Activated naive CD8-positive, alpha-beta T cell treated with anti-CD3 and anti-CD28 coated beads for 36 hours (primary cell): ENCODE data around the gene C2. TPM values are rescaled to one million over a fixed set of nuclear protein-coding genes. Genes with fewer than 3 reads are reported as not detected.
A peak's percentile ranks its signal among the peaks of the same experiment; 100 is the strongest.

Source experiments
- DNase-seq: peaks from one replicate; pipeline ENCODE4 v3.0.0; 2021
- H3K27ac Mint-ChIP-seq: one replicate; pipeline ENCODE4 v1.8.0; 2022; ENCODE audit warnings: mild to moderate bottlenecking, moderate library complexity, mixed read lengths
- H3K27me3 Mint-ChIP-seq: one replicate; pipeline ENCODE4 v1.8.0; 2022; ENCODE audit warnings: mild to moderate bottlenecking, mixed read lengths
- H3K36me3 Mint-ChIP-seq: one replicate; pipeline ENCODE4 v1.8.0; 2021; ENCODE audit warnings: mild to moderate bottlenecking, mixed read lengths
- H3K4me1 Mint-ChIP-seq: one replicate; pipeline ENCODE4 v1.8.0; 2021; ENCODE audit warnings: mixed read lengths
- H3K4me3 Mint-ChIP-seq: one replicate; pipeline ENCODE4 v1.8.0; 2022; ENCODE audit warnings: mild to moderate bottlenecking, moderate library complexity, mixed read lengths
- H3K9me3 Mint-ChIP-seq: one replicate; pipeline ENCODE4 v1.8.0; 2022; ENCODE audit warnings: mixed read lengths
- total RNA-seq, 2 experiments: library from RNA; stranded (reverse); gene quantifications; one replicate each; pipeline ENCODE4 v1.2.3, GENCODE V29; 2021

The C2 gene
- total RNA-seq, 2 experiments from 2014 or later = 0.42 to 1.6 TPM

DNA sequence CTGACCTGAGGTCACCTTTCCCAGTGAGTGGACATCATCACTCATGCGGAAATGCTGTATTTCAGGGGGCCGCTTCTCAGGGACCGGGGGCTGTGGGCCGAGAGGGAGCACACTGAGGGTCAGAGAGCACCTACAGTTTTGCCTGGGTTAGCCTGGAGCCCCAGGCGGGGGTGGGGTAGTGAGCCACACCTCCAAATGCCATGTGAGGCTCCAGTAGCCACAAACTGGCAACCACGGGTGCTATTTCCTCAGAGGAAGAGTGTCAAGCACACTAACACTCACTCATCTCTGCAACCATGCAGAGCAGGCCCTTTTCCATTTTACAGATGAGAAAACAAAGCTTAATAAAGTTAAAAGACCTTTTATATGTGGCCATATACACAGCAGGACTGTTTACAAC, 34.7 kb upstream of the C2 start:
- H3K9me3 Mint-ChIP-seq = no peaks in the 10 kb centered on the region
- DNase-seq = no peak
- no peak overlapping the region for H3K4me3 Mint-ChIP-seq
- H3K27ac Mint-ChIP-seq = no peak overlapping the region
- peaks cover 9% of the 10 kb centered on the region for H3K4me1 Mint-ChIP-seq
- peaks cover 16% of the 10 kb centered on the region for H3K36me3 Mint-ChIP-seq
- no peaks in the 10 kb centered on the region for H3K27me3 Mint-ChIP-seq

GRCh38 chr6:31896493-31896855, 31.0 kb upstream of the C2 start:
- Mint-ChIP-seq H3K27ac (peak overlapping the region; percentile 85), H3K9me3 (no peaks in the 10 kb centered on the region)

DNA sequence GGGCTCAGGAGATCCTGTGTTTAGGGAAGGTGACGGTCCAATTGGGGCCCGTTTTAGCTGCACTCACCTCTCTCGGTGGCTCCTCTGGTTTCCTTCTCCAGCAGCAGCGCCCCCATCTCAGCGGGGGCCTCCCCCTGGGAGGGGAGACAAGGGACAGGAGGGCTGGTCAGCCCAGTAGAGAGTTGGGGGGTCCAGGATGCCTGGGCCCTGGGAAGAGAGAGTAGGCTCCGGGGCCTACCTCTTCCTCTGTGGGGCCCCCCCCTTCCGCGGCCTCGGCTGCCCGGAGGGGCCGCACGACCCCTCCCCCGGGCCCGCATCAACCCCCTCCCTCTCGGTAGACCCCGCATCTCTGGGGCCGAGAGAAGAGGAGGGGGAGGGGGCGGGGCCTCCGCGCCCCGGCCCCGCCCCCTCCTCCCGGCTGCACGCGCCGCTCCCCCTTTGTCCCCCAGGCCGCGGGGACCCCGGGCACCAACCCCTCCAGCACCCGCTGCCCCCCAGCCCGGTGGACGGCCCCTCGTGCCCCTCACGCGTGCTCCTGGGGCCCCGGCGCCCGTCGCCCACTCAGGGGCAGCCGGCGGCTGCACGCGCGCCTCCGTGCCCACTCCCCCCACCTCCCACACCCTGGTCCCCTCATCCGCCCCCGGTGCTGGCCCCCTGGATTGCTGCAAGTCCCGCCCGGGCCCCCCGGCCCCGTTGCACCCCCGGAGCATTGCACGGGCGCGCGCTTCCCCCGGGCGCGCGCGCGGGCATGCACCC, 30.5 kb upstream of the C2 start:
- Mint-ChIP-seq H3K4me1 (peaks cover 25% of the 10 kb centered on the region), H3K27ac (peak overlapping the region; percentile 85), H3K4me3 (peak overlapping the region; percentile 86)

More at GRCh38 chr6:31896493-31896855, 31.0 kb upstream of the C2 start:
- Mint-ChIP-seq H3K27me3 (no peaks in the 10 kb centered on the region), H3K4me1 (peaks cover 25% of the 10 kb centered on the region), H3K4me3 (peak overlapping the region; percentile 86), H3K36me3 (peaks cover 13% of the 10 kb centered on the region)
- no peak for DNase-seq

DNA sequence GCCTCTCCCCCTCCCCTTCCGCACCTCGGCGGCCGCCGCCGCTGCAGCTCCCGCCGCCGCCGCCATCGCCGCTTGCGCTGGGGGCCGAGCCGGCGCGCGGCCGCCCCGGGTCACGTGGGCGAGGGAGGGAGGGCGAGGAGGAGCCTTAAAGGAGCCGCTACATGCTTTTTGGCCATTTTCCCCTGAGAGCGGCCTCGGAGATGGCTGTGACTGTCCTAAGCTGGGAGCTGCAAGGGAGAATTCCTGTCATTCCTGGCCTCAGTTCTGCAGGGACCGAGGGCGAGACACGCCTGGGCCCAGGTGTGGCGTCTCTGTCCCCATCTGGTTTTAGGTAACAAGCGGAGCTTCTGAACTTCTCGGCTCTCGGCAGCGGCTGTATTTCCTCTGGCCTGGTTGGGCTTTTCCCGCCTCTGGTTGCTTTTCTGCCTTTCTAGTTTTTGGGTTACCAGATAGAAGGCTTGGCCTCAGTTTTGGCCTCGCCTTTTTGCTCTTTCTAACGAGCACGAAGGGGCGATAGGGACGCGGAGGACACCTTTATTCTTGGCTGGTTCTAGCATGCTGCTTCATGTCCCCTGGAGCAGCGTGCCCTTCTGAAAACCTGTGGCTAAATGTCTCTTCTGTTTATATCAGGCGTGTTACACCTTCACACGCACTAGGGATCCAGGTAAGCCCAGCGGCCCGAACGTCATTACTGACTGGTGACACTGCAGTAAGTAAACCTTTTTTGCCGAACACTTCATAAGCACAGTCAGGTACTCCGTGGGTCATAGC, 29.7 kb upstream of the C2 start, which contains the start of gene EHMT2:
TSS of gene EHMT2 (minus strand) at position 87 of the 771 bp plus-strand sequence. CDS start at position 66, 21 bp downstream.
- Mint-ChIP-seq H3K4me1 (peaks cover 30% of the 10 kb centered on the region), H3K9me3 (no peaks in the 10 kb centered on the region), H3K27me3 (peaks cover 4% of the 10 kb centered on the region), H3K36me3 (peaks cover 13% of the 10 kb centered on the region), H3K27ac (peak within 1 kb of the TSS; percentile 97), H3K4me3 (peak within 1 kb of the TSS; percentile 97)
- DNase-seq = peak; percentile 92

More for the DNA sequence above, 30.5 kb upstream of the C2 start:
- Mint-ChIP-seq H3K27me3 (no peaks in the 10 kb centered on the region), H3K9me3 (no peaks in the 10 kb centered on the region), H3K36me3 (peaks cover 13% of the 10 kb centered on the region)
- no peak for DNase-seq

GRCh38 chr6:31898383-31899011, 29.0 kb upstream of the C2 start:
- DNase-seq = peak; percentile 22
- no peaks in the 10 kb centered on the region for H3K9me3 Mint-ChIP-seq
- peaks cover 32% of the 10 kb centered on the region for H3K4me1 Mint-ChIP-seq
- H3K4me3 Mint-ChIP-seq = peak overlapping the region; percentile 97
- H3K36me3 Mint-ChIP-seq = peaks cover 11% of the 10 kb centered on the region
- H3K27me3 Mint-ChIP-seq = peaks cover 6% of the 10 kb centered on the region
- H3K27ac Mint-ChIP-seq = peak overlapping the region; percentile 97

- H3K4me1 Mint-ChIP-seq = peaks cover 32% of the 10 kb centered on the region
- DNase-seq = no peak
- H3K4me3 Mint-ChIP-seq = peak overlapping the region; percentile 61
- H3K9me3 Mint-ChIP-seq = no peaks in the 10 kb centered on the region
- peak overlapping the region; percentile 40 for H3K27ac Mint-ChIP-seq
- peaks cover 6% of the 10 kb centered on the region for H3K27me3 Mint-ChIP-seq
- H3K36me3 Mint-ChIP-seq = peaks cover 9% of the 10 kb centered on the region
These were observed 28.3 kb upstream of the C2 start for GRCh38 chr6:31899215-31899614.

GRCh38 chr6:31899882-31900722, 27.4 kb upstream of the C2 start:
- DNase-seq = peak; percentile 27
- Mint-ChIP-seq H3K4me1 (peaks cover 32% of the 10 kb centered on the region), H3K27me3 (peaks cover 6% of the 10 kb centered on the region), H3K36me3 (peaks cover 9% of the 10 kb centered on the region), H3K4me3 (peak overlapping the region; percentile 39), H3K27ac (peak overlapping the region; percentile 54), H3K9me3 (no peaks in the 10 kb centered on the region)

DNA sequence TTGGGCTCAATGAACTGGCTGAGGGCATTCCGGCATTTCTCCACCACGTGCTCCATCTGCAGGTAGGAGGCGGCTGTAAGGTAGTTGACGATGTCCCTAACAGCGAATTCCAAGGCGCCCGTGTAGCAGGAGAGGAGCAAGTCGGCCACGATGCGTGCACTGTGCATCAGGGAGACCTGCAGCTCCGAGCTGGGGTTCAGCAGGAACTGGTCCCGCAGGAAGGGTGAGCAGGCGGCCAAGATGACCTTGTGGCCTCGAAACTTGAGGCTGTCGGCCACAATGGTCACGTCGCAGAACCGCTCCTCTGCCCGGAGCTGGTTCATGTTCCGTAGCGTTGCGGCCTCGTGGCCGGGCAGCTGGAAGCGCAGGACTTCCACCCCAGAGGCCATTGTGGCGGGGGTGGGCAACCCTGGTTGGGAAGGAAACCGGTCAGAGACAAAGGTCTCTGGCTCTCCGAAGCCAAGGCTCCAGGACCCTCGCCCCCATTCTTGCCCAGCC, 26.6 kb upstream of the C2 start:
- H3K27me3 Mint-ChIP-seq = peaks cover 6% of the 10 kb centered on the region
- peak overlapping the region; percentile 69 for H3K4me3 Mint-ChIP-seq
- H3K27ac Mint-ChIP-seq = peak overlapping the region; percentile 54
- peaks cover 29% of the 10 kb centered on the region for H3K4me1 Mint-ChIP-seq
- DNase-seq = no peak
- H3K36me3 Mint-ChIP-seq = peaks cover 4% of the 10 kb centered on the region
- H3K9me3 Mint-ChIP-seq = no peaks in the 10 kb centered on the region

- peak overlapping the region; percentile 54 for H3K27ac Mint-ChIP-seq
- peaks cover 4% of the 10 kb centered on the region for H3K36me3 Mint-ChIP-seq
These were observed 26.0 kb upstream of the C2 start for GRCh38 chr6:31901415-31901952.

DNA sequence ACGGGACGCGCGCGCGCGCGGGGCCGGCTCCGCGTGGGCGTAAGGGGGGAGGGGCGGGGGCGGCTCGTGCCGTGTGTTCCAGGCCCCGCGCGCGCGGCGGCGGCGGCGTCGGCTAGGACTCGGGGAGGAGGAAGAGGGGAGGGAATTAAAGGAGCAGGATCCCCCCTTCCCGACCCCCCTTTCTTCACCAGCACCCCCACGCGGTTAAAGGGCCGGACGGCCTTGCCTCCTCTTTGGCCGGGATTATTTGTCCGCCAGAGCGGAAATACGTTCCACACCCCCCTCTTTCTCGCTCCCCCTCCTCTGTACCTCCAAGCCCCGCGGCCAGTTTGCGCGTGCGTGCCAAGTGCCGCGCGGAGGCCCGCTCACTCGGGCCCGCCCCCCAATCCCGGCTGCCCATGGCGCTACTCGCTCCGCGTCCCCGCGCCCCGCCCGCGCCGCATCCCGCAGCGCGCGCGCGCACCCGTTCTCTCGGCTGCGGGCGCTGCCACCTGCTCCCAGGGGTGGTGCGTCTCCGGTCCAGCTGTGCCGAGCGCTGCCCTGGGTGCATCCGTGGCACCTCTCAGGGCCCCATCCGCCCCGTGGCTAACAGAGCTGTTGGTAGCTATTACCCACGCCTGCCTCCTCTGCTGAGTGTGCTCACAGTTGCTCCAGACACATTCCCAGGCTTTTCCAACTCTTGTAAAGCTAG, 25.4 kb upstream of the C2 start, which contains the start of gene ZBTB12:
TSS of gene ZBTB12 (minus strand) at position 134 of the 691 bp plus-strand sequence. CDS start 781 bp downstream, outside the sequence.
- peaks cover 4% of the 10 kb centered on the region for H3K36me3 Mint-ChIP-seq
- peak within 1 kb of the TSS; percentile 84 for H3K27ac Mint-ChIP-seq
- H3K4me3 Mint-ChIP-seq = peak within 1 kb of the TSS; percentile 84
- no peaks in the 10 kb centered on the region for H3K9me3 Mint-ChIP-seq
- H3K27me3 Mint-ChIP-seq = peaks cover 6% of the 10 kb centered on the region
- H3K4me1 Mint-ChIP-seq = peaks cover 23% of the 10 kb centered on the region
- peak; percentile 91 for DNase-seq

More at GRCh38 chr6:31901415-31901952, 26.0 kb upstream of the C2 start:
- DNase-seq = peak; percentile 67
- no peaks in the 10 kb centered on the region for H3K9me3 Mint-ChIP-seq
- H3K4me3 Mint-ChIP-seq = peak overlapping the region; percentile 69
- H3K27me3 Mint-ChIP-seq = peaks cover 6% of the 10 kb centered on the region
- peaks cover 25% of the 10 kb centered on the region for H3K4me1 Mint-ChIP-seq

GRCh38 chr6:31903957-31904356, 23.6 kb upstream of the C2 start:
- H3K4me1 Mint-ChIP-seq = peaks cover 18% of the 10 kb centered on the region
- no peak overlapping the region for H3K4me3 Mint-ChIP-seq
- DNase-seq = no peak
- H3K9me3 Mint-ChIP-seq = no peaks in the 10 kb centered on the region
- H3K36me3 Mint-ChIP-seq = no peaks in the 10 kb centered on the region
- H3K27me3 Mint-ChIP-seq = peaks cover 6% of the 10 kb centered on the region
- no peak overlapping the region for H3K27ac Mint-ChIP-seq

DNA sequence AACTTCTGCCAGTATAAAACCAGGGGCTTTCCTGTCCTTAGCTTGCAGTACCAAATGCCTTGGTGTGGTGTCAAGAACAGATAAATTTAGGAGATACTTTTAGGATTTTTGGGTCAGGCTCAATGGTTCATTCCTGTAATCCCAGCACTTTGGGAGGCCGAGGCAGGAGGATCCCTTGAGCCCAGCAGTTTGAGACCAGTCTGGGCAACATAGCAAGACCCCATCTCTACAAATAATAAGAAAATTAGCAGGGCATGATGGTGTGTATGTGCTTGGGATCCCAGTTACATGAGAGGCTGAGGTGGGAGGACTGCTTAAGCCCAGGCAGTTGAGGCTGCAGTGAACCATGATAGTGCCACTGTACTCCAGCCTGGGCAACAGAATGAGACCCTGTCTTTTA, 22.5 kb upstream of the C2 start:
- no peak overlapping the region for H3K4me3 Mint-ChIP-seq
- H3K27ac Mint-ChIP-seq = no peak overlapping the region
- no peak for DNase-seq
- H3K27me3 Mint-ChIP-seq = peaks cover 10% of the 10 kb centered on the region
- peaks cover 9% of the 10 kb centered on the region for H3K4me1 Mint-ChIP-seq
- no peaks in the 10 kb centered on the region for H3K36me3 Mint-ChIP-seq
- H3K9me3 Mint-ChIP-seq = no peaks in the 10 kb centered on the region

- H3K27me3 Mint-ChIP-seq = peaks cover 10% of the 10 kb centered on the region
- H3K27ac Mint-ChIP-seq = no peak overlapping the region
- H3K36me3 Mint-ChIP-seq = no peaks in the 10 kb centered on the region
- DNase-seq = no peak
- no peaks in the 10 kb centered on the region for H3K9me3 Mint-ChIP-seq
- H3K4me1 Mint-ChIP-seq = peaks cover 12% of the 10 kb centered on the region
- no peak overlapping the region for H3K4me3 Mint-ChIP-seq
These were observed 21.4 kb upstream of the C2 start for GRCh38 chr6:31906122-31906521.
